ENCODE data around the gene CPNE8.

GRCh38 chr12:38682521-38682920, 222.9 kb downstream of the CPNE8 start:
- no peak for TF ChIP-seq EZH2 (IDR thresholded peaks at IDR 0.05; ENCODE audit: borderline replicate concordance, insufficient read depth, low read depth, low read length, poor library complexity, severe bottlenecking)
- TF ChIP-seq, protein P1, sequence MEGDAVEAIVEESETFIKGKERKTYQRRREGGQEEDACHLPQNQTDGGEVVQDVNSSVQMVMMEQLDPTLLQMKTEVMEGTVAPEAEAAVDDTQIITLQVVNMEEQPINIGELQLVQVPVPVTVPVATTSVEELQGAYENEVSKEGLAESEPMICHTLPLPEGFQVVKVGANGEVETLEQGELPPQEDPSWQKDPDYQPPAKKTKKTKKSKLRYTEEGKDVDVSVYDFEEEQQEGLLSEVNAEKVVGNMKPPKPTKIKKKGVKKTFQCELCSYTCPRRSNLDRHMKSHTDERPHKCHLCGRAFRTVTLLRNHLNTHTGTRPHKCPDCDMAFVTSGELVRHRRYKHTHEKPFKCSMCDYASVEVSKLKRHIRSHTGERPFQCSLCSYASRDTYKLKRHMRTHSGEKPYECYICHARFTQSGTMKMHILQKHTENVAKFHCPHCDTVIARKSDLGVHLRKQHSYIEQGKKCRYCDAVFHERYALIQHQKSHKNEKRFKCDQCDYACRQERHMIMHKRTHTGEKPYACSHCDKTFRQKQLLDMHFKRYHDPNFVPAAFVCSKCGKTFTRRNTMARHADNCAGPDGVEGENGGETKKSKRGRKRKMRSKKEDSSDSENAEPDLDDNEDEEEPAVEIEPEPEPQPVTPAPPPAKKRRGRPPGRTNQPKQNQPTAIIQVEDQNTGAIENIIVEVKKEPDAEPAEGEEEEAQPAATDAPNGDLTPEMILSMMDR (IDR thresholded peaks at IDR 0.05): no peak

All from B cell (primary cell).